AG08396 (cell line): ENCODE measurements around the gene TCP11L1.
"Not testable (repeated sequence)": the region's sequence is repeated elsewhere in the genome, so short reads cannot be mapped to it uniquely, and the experiment has no call there.

Experiments used
- DNase-seq: peaks from one replicate; pipeline ENCODE4 v3.0.0; 2012; ENCODE audit warnings: low spot score, mixed read lengths

The TCP11L1 gene

GRCh38 chr11:33029218-33029617 is 10.2 kb upstream of the TCP11L1 start:
- DNase-seq: not testable (repeated sequence)

- DNase-seq: no peak
These were observed 5.9 kb upstream of the TCP11L1 start for GRCh38 chr11:33033493-33033892.

GRCh38 chr11:33035011-33035410 is 4.4 kb upstream of the TCP11L1 start:
- DNase-seq: no peak

GRCh38 chr11:33040033-33040861 is 875 bp downstream of the TCP11L1 start:
- peak; percentile 31 for DNase-seq

GRCh38 chr11:33040862-33041453 is 1.6 kb downstream of the TCP11L1 start:
- no peak for DNase-seq

GRCh38 chr11:33043221-33043830 is 4.0 kb downstream of the TCP11L1 start:
- no peak for DNase-seq

GRCh38 chr11:33044285-33044756 is 4.9 kb downstream of the TCP11L1 start:
- DNase-seq: no peak

- DNase-seq: no peak
These were observed 6.3 kb downstream of the TCP11L1 start for GRCh38 chr11:33045551-33046255.

GRCh38 chr11:33048701-33049100 is 9.3 kb downstream of the TCP11L1 start:
- not testable (repeated sequence) for DNase-seq

- DNase-seq: not testable (repeated sequence)
These were observed 10.4 kb downstream of the TCP11L1 start for GRCh38 chr11:33049565-33050408.

GRCh38 chr11:33052231-33052630 is 12.9 kb downstream of the TCP11L1 start:
- DNase-seq: no peak

- DNase-seq: no peak
These were observed 16.0 kb downstream of the TCP11L1 start for GRCh38 chr11:33055375-33055774.

GRCh38 chr11:33057284-33057683 is 17.9 kb downstream of the TCP11L1 start:
- DNase-seq: no peak

- DNase-seq: no peak
These were observed 20.1 kb downstream of the TCP11L1 start for GRCh38 chr11:33059331-33060007.

GRCh38 chr11:33060271-33060670 is 20.9 kb downstream of the TCP11L1 start:
- no peak for DNase-seq

GRCh38 chr11:33062137-33062536 is 22.8 kb downstream of the TCP11L1 start:
- no peak for DNase-seq

- no peak for DNase-seq
These were observed 24.0 kb downstream of the TCP11L1 start for GRCh38 chr11:33063326-33063881.

GRCh38 chr11:33064033-33064825 is 24.9 kb downstream of the TCP11L1 start:
- no peak for DNase-seq

- no peak for DNase-seq
These were observed 25.5 kb downstream of the TCP11L1 start for GRCh38 chr11:33064866-33065265.
